T47D (cell line): ENCODE results near the gene YIF1A.
"Not testable (repeated sequence)": the region's sequence is repeated elsewhere in the genome, so short reads cannot be mapped to it uniquely, and the experiment has no call there.

Experiments
- DNase-seq, 2 experiments: peaks; one replicate each; pipeline versions ENCODE4 v3.0.0 to v3.0.0-alpha.2; 2011 to 2012; ENCODE audit warnings: low read depth in 1 of 2, low spot score in 1 of 2
- JUND ChIP-seq: IDR thresholded peaks from 2 replicates; pipeline ENCODE4 v1.6.1; 2012; ENCODE audit warnings: low read depth
- in situ Hi-C: cut with HindIII; loops from 2 replicates; pipeline ENCODE4 v1.10.0; 2016; ENCODE audit warnings: low sequenced_read_pairs, low pct_unique_long_range_greater_than_20kb

The YIF1A gene

GRCh38 chr11:66285250-66285947, 3.5 kb downstream of the YIF1A start:
- TF ChIP-seq JUND, result no peak
- in situ Hi-C loops, result no loop called here
- no peak for DNase-seq

DNA sequence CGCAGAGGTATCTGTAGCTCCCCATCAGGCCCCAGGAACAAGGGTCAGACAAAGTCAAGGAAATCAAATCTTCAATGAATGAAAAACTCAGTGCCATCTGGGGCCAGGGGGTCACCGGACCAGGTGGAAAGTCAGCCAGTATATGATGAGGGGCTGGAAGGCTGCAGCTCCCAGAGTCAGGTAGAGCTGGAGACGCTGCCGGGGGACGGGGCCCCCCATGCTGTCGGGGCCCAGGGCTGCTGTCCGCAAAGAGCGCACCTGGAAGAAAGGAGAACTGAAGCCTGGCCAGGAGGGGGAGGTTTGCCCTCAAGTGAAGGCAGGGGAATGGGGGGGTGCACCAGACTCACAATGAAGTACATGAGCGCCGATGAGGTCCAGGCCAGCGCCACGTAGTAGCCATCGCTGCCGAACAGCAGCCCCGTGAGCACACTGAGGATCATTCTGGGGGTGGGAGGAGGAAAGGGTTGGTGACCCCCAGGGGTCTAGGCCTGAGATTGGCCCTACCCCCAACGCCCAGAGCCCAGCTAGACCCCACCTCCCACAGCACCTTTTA, 4.3 kb downstream of the YIF1A start:
- no peak for DNase-seq
- in situ Hi-C loops, result no loop called here
- TF ChIP-seq JUND, result no peak

DNA sequence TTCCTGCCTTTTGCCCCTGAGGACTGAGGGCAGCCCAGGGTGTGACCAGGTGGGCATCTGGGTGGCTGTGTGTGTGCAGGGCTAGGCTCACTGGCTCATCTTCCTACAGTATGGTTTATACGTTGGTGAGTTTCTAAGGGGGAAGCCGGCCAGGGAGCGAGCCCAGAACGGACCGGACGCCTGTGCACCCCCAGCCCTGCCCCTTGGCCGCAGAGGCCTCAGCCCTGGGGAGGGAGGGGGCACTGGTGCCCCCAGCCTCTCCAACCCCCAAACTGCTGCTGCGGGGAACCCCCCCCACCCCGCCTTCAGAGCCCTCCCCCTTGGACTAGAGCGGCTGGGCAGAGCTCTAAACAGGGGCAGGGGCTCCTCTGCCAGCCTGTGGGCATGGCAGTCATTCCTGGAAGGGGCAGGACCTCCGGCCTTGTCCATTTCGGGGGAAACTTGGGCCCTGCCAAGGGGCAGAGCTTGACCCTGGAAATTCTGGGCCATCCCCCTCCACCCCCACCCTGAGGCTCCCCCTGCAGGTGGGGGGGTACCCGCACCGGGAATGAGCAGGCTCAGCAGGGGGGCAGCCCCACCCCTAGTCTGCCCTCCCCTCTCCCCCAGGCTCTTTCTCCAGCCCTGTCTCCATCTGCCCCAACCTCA, 5.4 kb downstream of the YIF1A start:
- in situ Hi-C loops, result no loop called here
- TF ChIP-seq JUND, result no peak
- no peak for DNase-seq

DNA sequence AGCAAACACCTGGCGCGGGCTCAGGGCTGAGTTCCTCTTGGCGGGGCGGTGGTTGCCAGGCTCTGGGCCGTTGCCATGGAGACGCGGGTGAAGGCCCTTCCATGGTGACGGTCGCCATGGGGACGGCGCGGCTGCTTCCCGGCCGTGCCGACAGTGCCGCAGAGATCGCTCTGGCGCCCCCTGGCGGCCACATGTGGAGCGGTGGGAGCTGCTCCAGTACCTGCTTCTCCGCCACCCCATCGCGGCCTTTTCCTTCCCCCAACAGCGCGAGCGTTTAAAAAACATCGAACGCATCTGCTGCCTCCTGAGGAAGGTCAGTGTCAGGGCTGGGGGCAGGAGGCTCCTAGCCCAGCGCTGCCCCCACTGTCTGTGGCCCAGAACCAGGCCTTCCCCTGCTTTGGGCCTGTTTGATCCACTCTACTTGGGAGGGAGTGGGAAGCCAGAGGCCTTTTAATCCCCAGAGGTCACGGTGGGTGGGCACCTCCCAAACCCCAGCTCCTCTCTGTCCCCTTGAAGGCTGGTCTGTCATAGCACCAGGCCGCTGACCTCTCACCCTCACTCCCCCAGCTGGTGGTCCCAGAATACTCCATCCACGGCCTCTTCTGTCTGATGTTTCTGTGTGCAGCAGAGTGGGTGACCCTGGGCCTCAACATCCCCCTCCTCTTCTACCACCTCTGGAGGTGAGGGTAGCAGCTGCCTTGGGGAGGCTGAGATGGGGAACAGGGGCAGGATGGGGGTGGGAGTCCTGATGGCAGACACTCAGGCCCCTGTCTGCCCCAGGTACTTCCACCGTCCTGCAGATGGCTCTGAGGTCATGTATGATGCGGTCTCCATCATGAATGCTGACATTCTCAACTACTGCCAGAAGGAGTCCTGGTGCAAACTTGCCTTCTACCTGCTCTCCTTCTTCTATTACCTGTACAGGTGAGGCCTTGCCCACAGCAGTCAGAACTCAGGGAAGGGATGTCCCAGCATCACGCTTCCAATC, 6.2 kb downstream of the YIF1A start:
- TF ChIP-seq JUND, result no peak
- DNase-seq, result peak; percentile 97 to 98
- in situ Hi-C loops, result no loop called here

DNA sequence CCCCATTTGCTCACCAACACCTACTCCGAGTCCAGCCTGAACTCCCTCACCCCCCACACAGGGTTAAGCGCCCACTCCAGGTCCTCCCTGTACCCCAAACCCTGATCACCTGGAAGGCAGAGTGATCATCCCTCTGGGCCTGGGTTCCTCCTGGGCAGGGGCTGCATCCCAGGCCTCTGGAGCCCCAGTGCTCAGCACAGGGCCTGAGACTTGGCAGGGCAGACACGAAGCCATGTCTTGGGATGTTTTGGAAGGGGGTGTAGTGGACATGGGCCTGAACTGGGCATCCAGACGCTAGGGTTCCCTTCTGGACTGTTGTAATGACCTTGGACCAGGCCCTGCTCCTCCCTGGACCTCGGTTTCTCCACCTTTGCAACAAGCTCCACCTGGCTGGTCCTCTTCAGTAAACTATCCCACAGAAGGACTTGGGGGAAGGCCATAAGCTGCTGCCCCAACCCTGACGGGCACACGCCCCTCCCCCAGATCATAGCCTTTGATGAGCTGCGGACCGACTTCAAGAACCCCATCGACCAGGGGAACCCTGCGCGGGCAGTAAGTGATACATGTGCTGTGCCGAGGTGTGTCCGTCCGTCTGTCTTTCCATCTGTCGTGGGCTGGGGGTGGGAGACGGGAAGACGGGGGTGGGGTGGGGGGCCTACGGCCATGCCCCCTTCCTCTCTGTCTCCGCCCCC, 7.0 kb downstream of the YIF1A start:
- in situ Hi-C loops, result no loop called here
- TF ChIP-seq JUND, result no peak
- no peak for DNase-seq

- no peak for DNase-seq
- in situ Hi-C loops, result no loop called here
- TF ChIP-seq JUND, result no peak
Observed at GRCh38 chr11:66281001-66281400, 7.9 kb downstream of the YIF1A start.

DNA sequence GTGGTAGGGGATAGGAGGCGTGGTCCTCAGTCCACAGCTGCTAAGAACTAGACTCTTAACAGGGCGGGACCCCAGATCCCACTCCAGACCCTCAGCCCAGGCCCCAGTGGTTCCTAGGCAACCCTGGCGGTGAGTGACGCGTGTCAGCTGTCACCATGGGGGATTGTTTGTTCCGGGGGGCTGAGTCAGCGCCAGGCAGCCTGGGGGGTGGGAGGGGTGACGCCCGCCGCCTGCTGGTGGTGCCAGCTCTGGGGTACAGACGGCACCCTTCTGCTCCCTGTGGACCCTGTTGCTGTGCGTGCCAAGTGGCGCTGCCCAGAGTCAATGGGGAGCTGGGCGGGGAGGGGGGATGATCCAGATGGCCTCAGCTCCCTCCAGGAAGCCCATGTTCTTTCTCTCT, 8.5 kb downstream of the YIF1A start:
- no peak for TF ChIP-seq JUND
- in situ Hi-C loops, result no loop called here
- DNase-seq, result no peak

DNA sequence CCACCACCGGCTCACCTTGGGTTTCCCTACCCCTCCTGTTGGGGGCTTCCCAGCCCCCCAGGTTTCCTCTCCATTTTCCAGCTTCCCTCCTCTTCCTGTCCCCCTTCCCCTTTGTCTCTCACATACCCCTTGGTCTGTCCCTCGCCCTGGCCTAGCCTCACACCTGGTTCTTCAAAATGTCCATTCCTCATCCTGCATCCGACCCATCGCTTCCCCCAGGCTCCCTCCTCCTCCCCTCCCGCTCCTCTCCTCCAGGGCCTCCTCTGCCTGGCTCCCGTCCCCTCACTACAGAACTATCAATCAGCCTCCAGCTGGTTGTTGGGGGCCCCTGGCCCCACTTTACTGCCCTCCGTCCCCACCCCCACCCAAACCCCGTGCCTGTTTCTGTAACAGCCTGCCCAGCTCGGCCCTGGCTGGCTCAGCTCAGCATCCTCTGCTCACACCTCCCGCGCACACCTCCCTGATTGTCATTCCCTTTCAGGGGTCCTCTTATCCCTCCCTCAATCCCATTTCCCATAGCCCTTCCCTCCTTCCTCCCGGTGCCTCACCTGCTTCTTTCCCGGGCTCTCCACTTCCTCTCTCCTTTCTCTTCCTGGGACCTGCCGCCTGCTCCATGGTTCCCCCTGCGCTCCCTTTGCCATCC, 9.7 kb downstream of the YIF1A start:
- in situ Hi-C loops, result no loop called here
- TF ChIP-seq JUND, result no peak
- no peak for DNase-seq

DNA sequence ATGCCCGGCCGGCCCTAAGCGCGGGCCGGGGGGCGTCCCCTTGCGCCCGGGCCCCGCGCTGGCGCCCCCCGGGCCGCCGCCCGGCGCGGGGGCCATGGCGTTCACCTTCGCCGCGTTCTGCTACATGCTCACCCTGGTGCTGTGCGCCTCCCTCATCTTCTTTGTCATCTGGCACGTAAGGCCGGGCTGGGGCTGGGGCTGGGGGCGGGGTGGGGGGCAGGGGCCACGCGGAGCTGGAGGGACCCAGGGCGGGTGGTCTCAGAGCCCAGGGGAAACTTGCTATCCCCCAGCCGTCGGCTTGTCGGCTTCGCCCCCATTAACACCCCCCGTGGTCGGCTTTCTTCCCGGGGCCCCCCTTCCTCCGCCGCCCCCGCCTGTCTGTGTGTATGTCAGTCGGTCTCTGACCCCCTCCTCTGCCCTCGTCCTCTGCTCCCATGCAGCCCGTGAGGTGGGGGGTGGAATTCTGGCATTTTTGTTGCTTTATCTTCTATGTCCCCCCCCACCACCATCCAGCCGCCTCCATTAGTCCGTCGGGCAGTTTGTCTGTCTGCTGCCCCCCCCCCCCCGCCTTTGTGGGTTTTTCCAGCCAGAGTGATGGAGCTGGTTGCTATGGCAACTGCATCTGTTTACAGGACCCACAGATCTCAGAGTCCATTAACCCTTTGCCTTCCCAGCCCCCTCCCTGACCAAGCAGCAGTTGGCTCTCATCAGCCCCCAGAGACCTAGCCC, 10.4 kb downstream of the YIF1A start:
- in situ Hi-C loops, result no loop called here
- TF ChIP-seq JUND, result no peak
- peak in 1 of 2 experiments; percentile 41 for DNase-seq

DNA sequence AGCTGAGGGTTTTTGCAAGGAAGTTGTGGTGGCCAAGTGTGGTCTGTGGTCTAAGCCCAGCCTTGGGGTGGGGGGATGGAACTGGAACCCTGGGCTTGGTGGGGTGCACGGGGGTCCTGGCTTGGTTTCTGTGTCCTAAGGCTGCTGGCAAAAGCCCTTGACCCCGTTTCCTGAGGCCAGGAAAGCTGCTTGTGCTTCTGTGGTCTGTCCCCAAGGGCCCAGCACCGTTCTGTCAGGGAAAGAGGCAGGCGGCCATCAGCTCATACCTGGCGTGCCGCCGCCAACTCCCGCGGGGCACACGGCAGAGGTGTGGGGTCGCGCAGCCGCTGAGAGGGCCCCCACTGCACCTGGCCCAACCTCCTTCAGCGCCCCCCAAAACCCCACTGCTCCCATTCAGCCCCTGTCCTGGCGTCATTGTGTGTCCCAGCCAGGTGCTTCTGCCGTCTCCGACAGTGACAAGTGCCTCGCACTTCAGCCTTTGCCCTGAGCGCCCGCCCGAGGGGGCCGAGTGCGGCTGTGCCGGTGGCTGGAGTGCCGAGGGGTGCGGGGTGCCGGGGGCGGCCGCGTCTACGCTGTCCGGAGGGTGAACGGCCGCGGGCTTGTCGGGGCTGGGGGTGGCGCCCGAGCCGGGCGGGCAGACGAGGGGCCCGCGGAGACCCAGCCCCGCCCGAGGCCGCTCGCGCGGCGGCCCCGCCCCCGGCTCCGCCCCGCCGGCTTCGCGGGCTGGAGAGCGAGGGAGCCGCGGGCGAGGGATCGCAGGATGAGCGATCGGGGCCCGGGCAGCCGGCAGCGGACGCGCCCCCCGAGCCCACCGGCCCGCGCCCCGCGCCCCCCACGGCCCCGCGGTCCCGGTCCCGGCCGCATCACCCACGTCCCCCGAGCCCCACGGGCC, 11.2 kb downstream of the YIF1A start, which contains the start of gene CNIH2:
TSS of gene CNIH2 (plus strand) at position 705 of the 892 bp plus-strand sequence. CDS start 282 bp downstream, outside the sequence.
- in situ Hi-C loops, result no loop called here
- peak; percentile 49 to 77 for DNase-seq
- no peak for TF ChIP-seq JUND

DNA sequence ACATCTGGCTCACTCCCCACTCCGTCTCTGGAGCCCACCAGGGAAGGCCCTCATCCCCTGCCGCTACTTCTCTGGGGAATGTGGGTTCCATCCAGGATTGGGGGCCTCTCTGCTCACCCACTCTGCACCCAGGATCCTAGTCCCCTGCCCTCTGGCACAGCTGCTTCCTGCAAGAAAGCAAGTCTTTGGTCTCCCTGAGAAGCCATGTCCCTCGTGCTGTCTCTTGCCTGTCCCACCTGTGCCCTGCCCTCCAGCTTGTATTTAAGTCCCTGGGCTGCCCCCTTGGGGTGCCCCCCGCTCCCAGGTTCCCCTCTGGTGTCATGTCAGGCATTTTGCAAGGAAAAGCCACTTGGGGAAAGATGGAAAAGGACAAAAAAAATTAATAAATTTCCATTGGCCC, 11.9 kb downstream of the YIF1A start:
- DNase-seq, in situ Hi-C loops: not testable (repeated sequence)

DNA sequence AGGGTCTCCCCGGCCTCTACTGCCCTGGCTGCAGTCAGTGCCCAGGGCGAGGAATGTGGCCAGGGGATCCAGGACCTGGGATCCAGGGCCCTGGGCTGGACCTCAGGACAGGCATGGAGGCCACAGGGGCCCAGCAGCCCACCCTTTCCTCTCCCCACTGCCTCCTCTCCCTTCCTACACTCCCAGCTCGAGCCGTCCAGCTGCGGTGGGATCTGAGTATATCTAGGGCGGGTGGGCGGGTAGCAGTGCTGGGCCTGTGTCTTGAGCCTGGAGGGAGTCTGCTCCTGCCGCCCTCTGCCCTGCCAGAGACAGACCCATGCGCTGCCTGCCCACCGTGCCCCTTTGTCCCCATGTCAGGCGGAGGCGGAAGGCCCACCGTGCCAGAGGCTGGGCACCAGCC, 12.3 kb downstream of the YIF1A start:
- in situ Hi-C loops, DNase-seq: not testable (repeated sequence)
